ENCODE data around the gene RBMS3. TPM values are rescaled to one million over a fixed set of nuclear protein-coding genes. Genes with fewer than 3 reads are reported as not detected.

RBMS3 gene
- total RNA-seq, 4 donors from 2014 or later = 51.5 to 76.0 (median 66.6) TPM

GRCh38 chr3:29265509-29266072, 15.3 kb upstream of the RBMS3 start:
- no peak overlapping the region for H3K4me3 ChIP-seq
- no peak for ATAC-seq
- H3K36me3 ChIP-seq = no peaks in the 10 kb centered on the region
- TF ChIP-seq CTCF (IDR thresholded peaks at IDR 0.05) = no peak
- no peak for TF ChIP-seq POLR2A (IDR thresholded peaks at IDR 0.05)
- TF ChIP-seq EP300 (IDR thresholded peaks at IDR 0.05) = no peak
- TF ChIP-seq POLR2AphosphoS5 (IDR thresholded peaks at IDR 0.05) = no peak
- 91 to 100% methylated on average over 3 to 4 of the region's 4 CpGs for WGBS, 2 donors (ENCODE audit: low coverage in 1 of 2)
- H3K9me3 ChIP-seq = no peaks in the 10 kb centered on the region
- H3K27me3 ChIP-seq = no peaks in the 10 kb centered on the region
- no peak overlapping the region for H3K27ac ChIP-seq
- no peaks in the 10 kb centered on the region for H3K4me1 ChIP-seq

- no peaks in the 10 kb centered on the region for H3K9me3 ChIP-seq
- TF ChIP-seq POLR2A (IDR thresholded peaks at IDR 0.05) = no peak
- TF ChIP-seq EP300 (IDR thresholded peaks at IDR 0.05) = no peak
- TF ChIP-seq CTCF (IDR thresholded peaks at IDR 0.05) = no peak
- TF ChIP-seq POLR2AphosphoS5 (IDR thresholded peaks at IDR 0.05) = no peak
- WGBS, 2 donors (ENCODE audit: low coverage in 1 of 2) = 40 to 77% methylated on average over 1 to 4 of the region's 4 CpGs
- no peaks in the 10 kb centered on the region for H3K27me3 ChIP-seq
- no peak overlapping the region for H3K4me3 ChIP-seq
- no peak for ATAC-seq
- no peaks in the 10 kb centered on the region for H3K36me3 ChIP-seq
- no peak overlapping the region for H3K27ac ChIP-seq
- no peaks in the 10 kb centered on the region for H3K4me1 ChIP-seq
Observed at GRCh38 chr3:29267226-29267625, 13.6 kb upstream of the RBMS3 start.

- Histone ChIP-seq H3K4me3 (no peak overlapping the region), H3K4me1 (no peaks in the 10 kb centered on the region), H3K27me3 (no peaks in the 10 kb centered on the region), H3K27ac (no peak overlapping the region), H3K9me3 (no peaks in the 10 kb centered on the region), H3K36me3 (no peaks in the 10 kb centered on the region)
- ATAC-seq = no peak
- WGBS, 2 donors (ENCODE audit: low coverage in 1 of 2) = 97 to 100% methylated on average over 1 to 2 of the region's 2 CpGs
- TF ChIP-seq POLR2A (IDR thresholded peaks at IDR 0.05) (no peak), POLR2AphosphoS5 (IDR thresholded peaks at IDR 0.05) (no peak), CTCF (IDR thresholded peaks at IDR 0.05) (no peak), EP300 (IDR thresholded peaks at IDR 0.05) (no peak)
Observed at GRCh38 chr3:29268651-29269050, 12.2 kb upstream of the RBMS3 start.

- TF ChIP-seq POLR2A (IDR thresholded peaks at IDR 0.05) = no peak
- TF ChIP-seq EP300 (IDR thresholded peaks at IDR 0.05) = no peak
- no peak for TF ChIP-seq POLR2AphosphoS5 (IDR thresholded peaks at IDR 0.05)
- no peak for TF ChIP-seq CTCF (IDR thresholded peaks at IDR 0.05)
- 100% methylated on average over 1 of the region's 1 CpG for WGBS, 2 donors (ENCODE audit: low coverage in 1 of 2)
- H3K36me3 ChIP-seq = no peaks in the 10 kb centered on the region
- H3K27ac ChIP-seq = no peak overlapping the region
- no peaks in the 10 kb centered on the region for H3K27me3 ChIP-seq
- H3K4me3 ChIP-seq = no peak overlapping the region
- H3K4me1 ChIP-seq = peaks cover 0 to 10% (median 5%) of the 10 kb centered on the region in 3 donors
- ATAC-seq = no peak
- no peaks in the 10 kb centered on the region for H3K9me3 ChIP-seq
Observed at GRCh38 chr3:29270752-29271151, 10.1 kb upstream of the RBMS3 start.

- H3K36me3 ChIP-seq = no peaks in the 10 kb centered on the region
- 94 to 97% methylated on average over 2 to 3 of the region's 3 CpGs for WGBS, 2 donors (ENCODE audit: low coverage in 1 of 2)
- no peaks in the 10 kb centered on the region for H3K9me3 ChIP-seq
- H3K27me3 ChIP-seq = no peaks in the 10 kb centered on the region
- H3K4me1 ChIP-seq = peaks cover 0 to 10% (median 5%) of the 10 kb centered on the region in 3 donors
- ATAC-seq = no peak
- no peak overlapping the region for H3K27ac ChIP-seq
- no peak overlapping the region for H3K4me3 ChIP-seq
- TF ChIP-seq POLR2A (IDR thresholded peaks at IDR 0.05) (no peak), EP300 (IDR thresholded peaks at IDR 0.05) (no peak), CTCF (IDR thresholded peaks at IDR 0.05) (no peak)
Observed at GRCh38 chr3:29271475-29271874, 9.4 kb upstream of the RBMS3 start.
